NT2/D1 (cell line): ENCODE data around the gene PLPPR4.

Experiments
- DNase-seq: peaks from one replicate; pipeline ENCODE4 v3.0.0-alpha.2; 2011; ENCODE audit warnings: low read depth, low spot score
- H3K27me3 ChIP-seq: 2 replicates; pipeline ENCODE4 v1.6.0; 2011; ENCODE audit warnings: mild to moderate bottlenecking; ENCODE audit not compliant: insufficient read length, insufficient read depth
- H3K36me3 ChIP-seq: 2 replicates; pipeline ENCODE4 v1.6.1; 2011; ENCODE audit warnings: mild to moderate bottlenecking, low read length, mixed read lengths; ENCODE audit not compliant: insufficient read depth, insufficient read length
- H3K4me1 ChIP-seq: 2 replicates; pipeline ENCODE4 v1.5.1; 2011; ENCODE audit not compliant: insufficient read depth, insufficient read length
- H3K4me3 ChIP-seq: 2 replicates; pipeline ENCODE4 v1.5.1; 2011; ENCODE audit warnings: low read depth; ENCODE audit not compliant: insufficient read length
- H3K9ac ChIP-seq: 2 replicates; pipeline ENCODE4 v1.6.0; 2011; ENCODE audit warnings: low read depth; ENCODE audit not compliant: insufficient read length
- H3K9me3 ChIP-seq: 2 replicates; pipeline ENCODE4 v1.5.1; 2011; ENCODE audit warnings: mild to moderate bottlenecking, low read length; ENCODE audit not compliant: insufficient read depth
- SUZ12 ChIP-seq: IDR thresholded peaks from 2 replicates; pipeline ENCODE4 v1.6.1; 2011; ENCODE audit not compliant: insufficient read length, insufficient read depth; ENCODE audit errors: extremely low read depth
- YY1 ChIP-seq: IDR thresholded peaks from 2 replicates; pipeline ENCODE4 v1.6.1; 2011; ENCODE audit not compliant: insufficient read length, insufficient read depth
- ZNF274 ChIP-seq: IDR thresholded peaks from 2 replicates; pipeline ENCODE4 v1.6.1; 2011; ENCODE audit warnings: mild to moderate bottlenecking, low read depth, low read length

The PLPPR4 gene

GRCh38 chr1:99229122-99229521, 35.2 kb upstream of the PLPPR4 start:
- H3K4me1 ChIP-seq, result no peaks in the 10 kb centered on the region
- TF ChIP-seq SUZ12 (no peak), ZNF274 (no peak), YY1 (no peak)
- H3K4me3 ChIP-seq, result no peak overlapping the region
- no peaks in the 10 kb centered on the region; the same call in 1 of the 2 replicates for H3K9me3 ChIP-seq
- H3K36me3 ChIP-seq, result no peaks in the 10 kb centered on the region
- no peaks in the 10 kb centered on the region for H3K27me3 ChIP-seq
- no peak overlapping the region for H3K9ac ChIP-seq
- no peak for DNase-seq

- no peak for DNase-seq
- Histone ChIP-seq H3K9ac (no peak overlapping the region), H3K4me1 (no peaks in the 10 kb centered on the region), H3K4me3 (no peak overlapping the region), H3K36me3 (no peaks in the 10 kb centered on the region), H3K9me3 (no peaks in the 10 kb centered on the region), H3K27me3 (no peaks in the 10 kb centered on the region)
- TF ChIP-seq SUZ12 (no peak), YY1 (no peak), ZNF274 (no peak)
These were observed 33.6 kb upstream of the PLPPR4 start for GRCh38 chr1:99230695-99231094.

GRCh38 chr1:99232172-99232571, 32.1 kb upstream of the PLPPR4 start:
- Histone ChIP-seq H3K4me1 (no peaks in the 10 kb centered on the region), H3K36me3 (no peaks in the 10 kb centered on the region), H3K27me3 (no peaks in the 10 kb centered on the region), H3K4me3 (no peak overlapping the region), H3K9ac (no peak overlapping the region), H3K9me3 (no peaks in the 10 kb centered on the region)
- TF ChIP-seq YY1, result no peak
- TF ChIP-seq ZNF274, result no peak
- no peak for TF ChIP-seq SUZ12
- no peak for DNase-seq

GRCh38 chr1:99233446-99233845, 30.8 kb upstream of the PLPPR4 start:
- TF ChIP-seq YY1 (no peak), ZNF274 (no peak), SUZ12 (no peak)
- Histone ChIP-seq H3K36me3 (no peaks in the 10 kb centered on the region), H3K27me3 (no peaks in the 10 kb centered on the region), H3K9me3 (no peaks in the 10 kb centered on the region), H3K9ac (no peak overlapping the region), H3K4me3 (no peak overlapping the region), H3K4me1 (no peaks in the 10 kb centered on the region)
- DNase-seq, result no peak

- H3K27me3 ChIP-seq, result no peaks in the 10 kb centered on the region
- no peak for TF ChIP-seq SUZ12
- no peak for TF ChIP-seq ZNF274
- TF ChIP-seq YY1, result no peak
- H3K9ac ChIP-seq, result no peak overlapping the region
- H3K36me3 ChIP-seq, result no peaks in the 10 kb centered on the region
- H3K9me3 ChIP-seq, result no peaks in the 10 kb centered on the region
- H3K4me1 ChIP-seq, result no peaks in the 10 kb centered on the region
- DNase-seq, result no peak
- no peak overlapping the region for H3K4me3 ChIP-seq
These were observed 27.5 kb upstream of the PLPPR4 start for GRCh38 chr1:99236756-99237155.

GRCh38 chr1:99239690-99240089, 24.6 kb upstream of the PLPPR4 start:
- TF ChIP-seq YY1, result no peak
- no peak for TF ChIP-seq ZNF274
- no peak for TF ChIP-seq SUZ12
- Histone ChIP-seq H3K9ac (no peak overlapping the region), H3K4me1 (no peaks in the 10 kb centered on the region)

GRCh38 chr1:99240621-99241020, 23.7 kb upstream of the PLPPR4 start:
- H3K4me3 ChIP-seq, result no peak overlapping the region
- no peak for TF ChIP-seq ZNF274
- TF ChIP-seq YY1, result no peak
- no peaks in the 10 kb centered on the region for H3K27me3 ChIP-seq
- no peak for DNase-seq
- H3K9ac ChIP-seq, result no peak overlapping the region
- H3K36me3 ChIP-seq, result no peaks in the 10 kb centered on the region
- H3K4me1 ChIP-seq, result no peaks in the 10 kb centered on the region
- H3K9me3 ChIP-seq, result no peaks in the 10 kb centered on the region

More at GRCh38 chr1:99239690-99240089, 24.6 kb upstream of the PLPPR4 start:
- H3K27me3 ChIP-seq, result no peaks in the 10 kb centered on the region
- no peak for DNase-seq
- no peak overlapping the region for H3K4me3 ChIP-seq
- no peaks in the 10 kb centered on the region for H3K36me3 ChIP-seq
- no peaks in the 10 kb centered on the region for H3K9me3 ChIP-seq

GRCh38 chr1:99246152-99246551, 18.1 kb upstream of the PLPPR4 start:
- H3K36me3 ChIP-seq, result no peaks in the 10 kb centered on the region
- H3K4me3 ChIP-seq, result no peak overlapping the region
- H3K27me3 ChIP-seq, result no peaks in the 10 kb centered on the region
- no peak overlapping the region for H3K9ac ChIP-seq
- no peaks in the 10 kb centered on the region for H3K4me1 ChIP-seq
- no peak for DNase-seq
- H3K9me3 ChIP-seq, result peaks cover 7% of the 10 kb centered on the region; the same call in 1 of the 2 replicates
- TF ChIP-seq YY1, result no peak
- no peak for TF ChIP-seq SUZ12
- TF ChIP-seq ZNF274, result no peak
